ENCODE results near the gene RPS6KB2.

Gene RPS6KB2

GRCh38 chr11:67437082-67437808, 9.0 kb downstream of the RPS6KB2 start, which contains the start of gene PTPRCAP:
Gene PTPRCAP (minus strand): TSS chr11:67437682. CDS start chr11:67437619, 63 bp downstream.
- Histone ChIP-seq H3K4me3 (peak within 1 kb of the TSS; percentile 19 to 48 (median 34)), H3K27ac (peak within 1 kb of the TSS in 20 of 21 experiments; percentile 6 to 97 (median 70))

GRCh38 chr11:67437809-67438157, 9.5 kb downstream of the RPS6KB2 start:
- Histone ChIP-seq H3K27ac (peak overlapping the region in 16 of 21 experiments; percentile 21 to 97 (median 80)), H3K4me3 (peak overlapping the region; percentile 19 to 48 (median 34))

DNA sequence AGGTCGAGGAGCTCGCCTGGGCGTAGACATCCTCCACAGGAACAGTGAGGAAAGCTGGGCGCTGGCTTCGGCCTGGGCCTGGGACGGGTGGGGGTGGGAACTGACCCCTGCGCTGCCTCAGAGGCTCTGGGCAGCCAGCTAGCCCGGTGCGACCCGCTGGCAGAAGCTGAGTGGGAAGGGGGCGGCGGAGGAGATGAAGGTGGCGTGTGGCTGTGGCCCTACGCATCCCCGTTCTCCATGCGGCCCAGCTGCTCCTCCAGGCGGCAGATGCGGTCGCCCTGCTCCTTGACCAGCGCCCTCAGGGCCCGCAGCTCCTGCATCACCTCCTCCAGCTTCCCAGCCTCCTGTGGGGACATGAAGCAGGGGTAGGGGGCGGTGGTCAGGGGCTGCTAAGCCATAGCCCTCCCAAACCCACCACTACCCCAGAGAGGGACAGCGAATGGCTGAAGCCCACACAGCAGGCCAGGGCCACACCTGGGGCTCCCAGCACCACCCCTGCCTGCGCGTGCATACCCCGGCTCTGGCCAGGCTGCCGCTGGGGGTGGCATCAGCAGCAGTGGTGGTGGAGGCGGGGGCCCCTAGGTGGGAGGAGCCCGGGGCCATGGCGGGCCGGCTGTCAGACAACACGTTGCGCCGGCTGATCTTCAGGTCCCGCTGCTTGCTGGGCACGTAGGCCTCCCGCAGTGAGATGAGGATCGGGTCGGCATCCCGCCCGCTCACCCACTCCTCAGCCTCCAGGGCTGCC, 10.0 kb downstream of the RPS6KB2 start:
- Histone ChIP-seq H3K27ac (peak overlapping the region in 18 of 21 experiments; percentile 6 to 97 (median 74)), H3K4me3 (peak overlapping the region; percentile 19 to 48 (median 34))

DNA sequence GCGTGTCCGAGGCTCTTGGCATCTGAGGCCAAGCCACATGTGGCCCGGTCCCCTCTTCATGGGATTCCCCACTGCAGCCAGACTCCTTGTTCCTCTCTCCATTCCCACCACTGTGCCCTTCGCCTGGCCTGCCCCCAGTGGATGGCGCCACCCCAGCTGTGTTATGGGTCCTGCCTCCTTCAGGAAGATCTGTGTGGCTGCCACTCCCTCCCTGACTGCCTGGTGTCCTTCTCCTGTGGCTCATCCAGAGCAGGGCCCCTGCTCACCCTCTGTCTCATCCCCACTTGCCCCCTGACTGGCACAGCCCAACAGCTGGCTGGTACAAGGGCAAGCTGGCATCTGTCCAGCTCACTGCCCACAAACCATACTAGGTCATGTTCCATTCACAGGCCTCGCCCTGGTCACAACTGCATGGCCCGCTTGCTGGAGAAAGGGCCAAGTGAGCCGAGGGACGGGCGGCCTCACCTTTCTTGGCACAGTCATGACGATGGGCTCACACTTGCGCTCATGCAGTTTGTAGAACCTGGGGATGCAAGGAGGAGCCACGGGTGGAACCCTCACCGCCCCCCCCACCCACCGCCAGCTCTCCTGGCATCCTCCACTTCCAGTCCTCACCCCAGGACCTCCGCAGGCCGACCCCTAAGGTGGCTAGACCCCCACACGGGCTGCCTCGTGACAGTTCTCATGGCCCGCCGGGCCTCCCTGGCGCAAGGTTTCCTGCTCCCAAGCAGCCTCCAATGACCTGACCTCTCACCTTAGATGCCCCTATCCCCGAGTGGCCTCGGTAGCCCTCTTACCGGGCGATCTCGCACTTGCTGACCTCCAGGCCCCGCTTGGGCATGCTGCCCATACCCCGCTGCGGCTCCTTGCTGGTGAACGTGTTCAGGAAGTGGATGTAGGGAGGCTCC, 11.3 kb downstream of the RPS6KB2 start:
- H3K4me3 ChIP-seq = peak overlapping the region in 2 of 7 experiments; percentile 3 to 48

DNA sequence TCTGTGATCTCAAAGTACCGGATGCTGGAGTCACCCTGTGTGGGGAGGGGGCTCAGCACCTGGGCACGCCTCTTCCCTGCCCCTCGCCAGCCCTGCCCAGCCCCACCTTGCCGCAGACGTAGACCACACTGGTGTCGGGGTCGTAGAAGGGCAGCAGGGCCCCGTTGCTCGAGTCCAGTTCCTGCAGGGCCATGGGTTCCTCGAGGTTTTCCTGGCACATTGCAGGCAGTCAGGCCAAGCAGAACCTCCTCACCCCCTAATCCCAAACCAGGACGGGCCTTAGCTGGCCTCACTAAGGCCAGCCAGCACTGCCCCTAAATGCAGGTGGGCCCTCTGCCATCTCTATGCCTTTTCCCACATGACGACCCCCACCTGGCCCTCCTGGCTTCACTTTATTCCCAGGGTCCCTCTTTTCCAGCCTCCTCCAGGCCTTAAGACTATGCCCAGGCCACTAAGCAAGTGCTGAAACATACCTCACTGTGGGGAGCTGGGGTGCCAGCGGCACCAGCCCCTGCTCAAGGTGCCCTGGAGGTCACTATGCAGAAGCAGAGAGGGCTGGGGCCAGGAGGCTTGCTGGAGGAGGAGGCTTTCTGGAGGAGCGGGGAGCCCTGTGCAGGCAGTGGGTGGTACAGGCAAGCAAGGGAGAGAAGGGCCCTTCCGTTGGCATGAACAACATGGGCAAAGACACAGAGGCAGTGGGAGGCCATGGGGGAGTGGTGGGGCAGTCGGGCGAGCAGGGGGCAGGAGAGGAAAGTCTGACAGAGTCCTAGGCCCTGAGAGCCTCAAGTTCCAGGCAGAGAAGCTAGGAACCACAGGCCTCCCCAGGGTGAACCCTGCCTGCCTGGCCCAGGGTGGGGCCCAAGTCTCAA, 12.2 kb downstream of the RPS6KB2 start:
- peak overlapping the region in 1 of 7 experiments; percentile 48 for H3K4me3 ChIP-seq

More for the DNA sequence above, 11.3 kb downstream of the RPS6KB2 start:
- peak overlapping the region in 17 of 21 experiments; percentile 3 to 97 (median 68) for H3K27ac ChIP-seq

GRCh38 chr11:67441098-67441563, 12.8 kb downstream of the RPS6KB2 start:
- Histone ChIP-seq H3K27ac (peak overlapping the region in 10 of 21 experiments; percentile 11 to 95 (median 60)), H3K4me3 (no peak overlapping the region)

More for the DNA sequence above, 12.2 kb downstream of the RPS6KB2 start:
- peak overlapping the region in 15 of 21 experiments; percentile 7 to 97 (median 53) for H3K27ac ChIP-seq

- no peak overlapping the region for H3K4me3 ChIP-seq
- H3K27ac ChIP-seq = peak overlapping the region in 5 of 21 experiments; percentile 6 to 98 (median 93)
These were observed 13.5 kb downstream of the RPS6KB2 start for GRCh38 chr11:67441731-67442351.

GRCh38 chr11:67442504-67443404, 14.5 kb downstream of the RPS6KB2 start:
- Histone ChIP-seq H3K27ac (peak overlapping the region; percentile 52 to 98 (median 91)), H3K4me3 (peak overlapping the region; percentile 52 to 86 (median 79))

GRCh38 chr11:67445515-67445914, 17.2 kb downstream of the RPS6KB2 start:
- Histone ChIP-seq H3K4me3 (no peak overlapping the region), H3K27ac (peak overlapping the region in 6 of 21 experiments; percentile 1 to 98 (median 92))

DNA sequence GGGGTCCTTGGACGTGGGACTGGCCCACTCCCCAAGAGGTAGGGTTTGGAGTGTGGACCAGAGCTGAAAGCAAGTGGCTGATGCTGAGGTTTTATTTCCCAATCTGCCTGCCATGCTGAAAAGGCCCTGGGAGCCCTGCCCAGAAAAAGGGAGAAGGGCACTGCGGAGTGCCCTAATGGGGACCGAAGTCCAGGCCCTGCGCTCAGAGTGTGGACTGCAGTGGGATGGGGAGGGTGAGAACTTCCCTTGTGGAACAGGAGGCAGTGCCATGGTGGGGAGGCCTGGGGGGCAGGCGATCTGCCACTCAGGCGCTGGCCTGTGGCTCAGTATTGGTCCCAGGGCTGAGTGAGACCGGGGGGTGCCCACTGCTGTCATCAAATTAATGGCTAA, 19.9 kb downstream of the RPS6KB2 start:
- Histone ChIP-seq H3K27ac (no peak overlapping the region), H3K4me3 (no peak overlapping the region)

DNA sequence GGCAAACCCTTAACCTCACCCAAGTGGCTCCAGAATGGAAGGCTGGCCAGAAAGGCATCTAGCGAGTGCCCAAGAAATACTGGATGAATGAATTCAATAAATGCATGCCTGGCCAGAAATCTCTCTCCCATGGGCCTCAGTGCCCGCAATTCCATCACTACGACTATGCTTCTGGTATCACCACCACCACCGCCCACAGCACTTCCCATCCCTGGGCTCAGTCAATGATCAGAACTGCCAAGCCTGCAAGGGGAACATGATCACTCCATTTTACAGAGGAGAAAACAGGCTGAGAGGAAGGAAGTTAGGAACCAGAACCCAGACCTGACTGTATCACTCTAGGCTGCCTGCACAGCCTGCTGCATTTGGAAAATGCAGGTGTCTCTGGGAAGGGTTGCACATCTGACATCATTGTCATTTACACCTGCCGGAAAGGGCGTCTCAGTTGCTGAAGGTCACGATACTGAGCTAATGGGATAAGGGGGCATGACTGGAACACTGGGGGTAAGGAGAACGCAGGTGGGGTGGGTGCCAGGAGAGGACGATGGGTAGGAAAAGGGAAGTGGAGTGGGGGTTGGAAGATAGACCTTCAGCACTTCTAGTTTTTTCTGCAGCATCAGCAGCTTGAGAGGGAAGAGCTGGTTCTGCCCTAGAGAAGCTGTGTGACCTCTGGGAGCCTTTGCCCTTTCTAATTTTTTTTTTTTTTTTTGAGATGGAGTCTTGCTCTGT, 21.0 kb downstream of the RPS6KB2 start:
- Histone ChIP-seq H3K4me3 (no peak overlapping the region), H3K27ac (peak overlapping the region in 1 of 21 experiments; percentile 29)

- Histone ChIP-seq H3K27ac (peak overlapping the region in 1 of 21 experiments; percentile 0), H3K4me3 (no peak overlapping the region)
These were observed 22.7 kb downstream of the RPS6KB2 start for GRCh38 chr11:67450796-67451657.

DNA sequence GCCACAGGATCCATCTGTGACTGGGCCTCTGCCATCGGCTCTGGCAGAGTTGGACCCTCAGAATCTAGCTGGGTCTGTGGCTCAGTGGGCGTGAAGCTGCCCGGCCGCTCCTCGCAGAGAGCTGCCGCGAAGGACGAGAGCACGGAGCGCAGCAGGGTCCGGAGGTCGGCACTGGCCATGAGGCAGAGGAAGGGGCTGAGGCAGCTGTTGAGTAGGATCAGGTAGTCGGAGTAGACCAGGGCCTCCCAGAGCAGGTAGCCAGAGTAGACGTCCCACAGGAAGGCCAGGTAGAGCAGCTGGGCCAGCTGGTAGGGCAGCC, 23.3 kb downstream of the RPS6KB2 start:
- Histone ChIP-seq H3K27ac (no peak overlapping the region), H3K4me3 (no peak overlapping the region)

DNA sequence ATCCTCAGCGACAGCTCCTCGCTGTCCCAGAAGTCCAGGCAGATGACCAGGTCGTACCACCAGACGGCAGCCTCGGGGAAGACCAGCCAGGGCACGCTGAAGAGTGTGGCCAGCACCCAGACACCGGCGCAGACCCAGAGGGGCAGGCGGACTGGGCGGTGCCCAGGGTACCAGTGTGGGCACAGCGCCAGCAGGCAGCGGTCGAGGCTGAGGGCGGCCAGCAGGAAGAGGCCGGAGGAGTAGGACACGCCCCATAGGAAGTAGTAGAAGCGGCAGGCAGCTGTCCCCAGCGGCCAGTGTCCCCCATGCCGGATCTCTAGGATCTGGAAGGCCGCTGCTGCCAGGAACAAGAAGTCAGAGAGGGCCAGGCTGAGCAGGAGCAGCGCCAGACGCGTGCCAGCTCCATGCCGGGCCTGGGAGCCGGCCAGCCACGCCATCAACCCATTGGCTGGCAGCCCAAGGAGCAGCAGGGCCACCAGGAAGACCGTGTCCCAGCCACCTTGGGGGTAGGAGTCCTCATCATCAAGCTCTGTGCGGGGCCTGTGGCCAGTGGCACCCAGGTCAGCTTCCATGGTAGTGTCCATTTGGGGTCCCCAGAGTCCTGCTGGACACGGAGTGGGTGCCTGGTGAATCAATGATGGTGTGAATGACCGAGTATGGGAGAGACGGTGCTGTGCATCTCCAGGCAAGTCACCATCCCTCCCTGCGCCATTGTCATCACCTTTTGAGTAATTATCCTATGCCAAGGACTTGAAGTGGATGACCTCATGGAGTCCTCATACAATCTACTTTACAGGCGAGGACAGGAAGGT, 24.1 kb downstream of the RPS6KB2 start, which contains the start of gene GPR152:
TSS of gene GPR152 (minus strand) at position 589 of the 812 bp plus-strand sequence. CDS start at position 584, 5 bp downstream.
- Histone ChIP-seq H3K4me3 (no peak within 1 kb of the TSS), H3K27ac (peak within 1 kb of the TSS in 2 of 21 experiments; percentile 27 to 38)

All from skin epidermis (tissue), 12 donors.